GM18526 (cell line): ENCODE measurements around the gene DEAF1.

Source experiments
- POLR2A ChIP-seq: IDR thresholded peaks from 3 replicates; pipeline ENCODE4 v1.6.1; 2011; ENCODE audit not compliant: insufficient read length; ENCODE audit errors: extremely low read depth

The DEAF1 gene

DNA sequence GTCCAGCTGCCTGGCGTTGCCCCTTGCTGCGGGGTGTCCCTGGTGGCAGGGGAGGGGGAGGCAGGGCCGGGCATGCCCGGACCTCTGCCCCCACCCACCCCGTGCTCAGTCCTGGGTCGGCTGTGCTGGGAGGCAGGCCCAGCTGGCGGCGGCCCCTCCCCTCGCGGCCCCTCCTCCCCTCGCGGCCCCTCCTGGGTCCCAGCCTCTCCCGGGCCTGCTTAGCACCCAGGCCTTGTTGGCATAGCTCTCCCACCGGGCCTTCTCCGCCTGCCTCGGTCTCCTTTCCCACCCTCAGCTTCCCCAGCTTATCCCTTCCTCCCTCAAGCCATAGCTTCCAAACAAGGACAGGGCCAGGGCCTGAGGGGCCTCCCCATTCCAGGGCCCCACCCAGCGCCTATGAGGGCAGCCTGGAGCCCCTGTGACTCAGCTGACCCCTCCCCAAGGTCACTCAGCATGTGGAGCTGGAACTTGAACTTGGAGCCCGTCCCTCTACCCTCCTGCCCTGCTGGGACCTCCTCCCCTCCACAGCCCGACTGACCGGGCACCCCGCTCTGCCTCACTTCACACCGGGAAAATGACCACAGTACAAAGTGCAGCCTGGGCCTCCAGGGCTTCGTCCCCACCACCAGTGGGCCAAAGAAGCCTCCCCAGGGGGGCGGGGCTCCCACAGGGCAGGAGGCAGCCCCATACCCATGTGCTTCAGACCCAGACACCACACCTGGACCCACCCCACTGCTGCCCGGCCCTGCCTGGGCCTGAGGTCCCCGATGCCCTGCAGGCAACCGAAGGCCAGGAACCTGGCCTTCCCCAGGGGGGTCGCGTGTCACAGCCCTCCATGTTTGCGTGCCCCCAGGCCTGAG lies 12.2 kb upstream of the DEAF1 start:
- no peak for TF ChIP-seq POLR2A

DNA sequence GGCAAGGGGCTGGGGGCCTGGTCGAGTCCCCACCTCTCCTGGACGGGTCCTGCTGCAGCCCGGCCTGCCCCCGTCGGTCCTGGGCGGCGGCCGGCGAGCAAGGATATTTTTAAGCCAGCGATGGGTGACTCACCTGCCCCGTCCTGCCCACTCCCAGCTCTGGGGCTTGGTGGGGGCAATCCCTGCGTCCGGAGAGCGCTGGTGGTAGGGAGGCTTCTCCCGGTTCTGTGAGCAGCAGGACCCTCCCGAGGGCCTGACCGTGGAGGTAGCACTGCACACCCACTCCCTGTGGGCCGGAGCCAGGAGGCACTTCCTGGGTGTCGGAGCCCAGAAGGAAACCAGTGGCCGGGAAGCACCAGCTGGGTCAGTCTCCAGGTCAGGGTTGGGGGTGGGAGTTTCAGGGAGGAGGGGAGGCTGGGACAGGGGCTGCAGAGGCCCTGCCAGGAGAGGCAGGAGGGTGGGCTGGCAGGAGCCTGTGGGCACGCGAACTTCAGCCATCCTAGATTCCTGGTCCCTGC lies 11.5 kb upstream of the DEAF1 start:
- no peak for TF ChIP-seq POLR2A

GRCh38 chr11:705646-706438 lies 10.8 kb upstream of the DEAF1 start, which contains the start of gene EPS8L2:
Gene EPS8L2, plus strand, starts transcription at chr11:706231. Its CDS starts 3,177 bp downstream, at chr11:709408.
- TF ChIP-seq POLR2A: no peak

DNA sequence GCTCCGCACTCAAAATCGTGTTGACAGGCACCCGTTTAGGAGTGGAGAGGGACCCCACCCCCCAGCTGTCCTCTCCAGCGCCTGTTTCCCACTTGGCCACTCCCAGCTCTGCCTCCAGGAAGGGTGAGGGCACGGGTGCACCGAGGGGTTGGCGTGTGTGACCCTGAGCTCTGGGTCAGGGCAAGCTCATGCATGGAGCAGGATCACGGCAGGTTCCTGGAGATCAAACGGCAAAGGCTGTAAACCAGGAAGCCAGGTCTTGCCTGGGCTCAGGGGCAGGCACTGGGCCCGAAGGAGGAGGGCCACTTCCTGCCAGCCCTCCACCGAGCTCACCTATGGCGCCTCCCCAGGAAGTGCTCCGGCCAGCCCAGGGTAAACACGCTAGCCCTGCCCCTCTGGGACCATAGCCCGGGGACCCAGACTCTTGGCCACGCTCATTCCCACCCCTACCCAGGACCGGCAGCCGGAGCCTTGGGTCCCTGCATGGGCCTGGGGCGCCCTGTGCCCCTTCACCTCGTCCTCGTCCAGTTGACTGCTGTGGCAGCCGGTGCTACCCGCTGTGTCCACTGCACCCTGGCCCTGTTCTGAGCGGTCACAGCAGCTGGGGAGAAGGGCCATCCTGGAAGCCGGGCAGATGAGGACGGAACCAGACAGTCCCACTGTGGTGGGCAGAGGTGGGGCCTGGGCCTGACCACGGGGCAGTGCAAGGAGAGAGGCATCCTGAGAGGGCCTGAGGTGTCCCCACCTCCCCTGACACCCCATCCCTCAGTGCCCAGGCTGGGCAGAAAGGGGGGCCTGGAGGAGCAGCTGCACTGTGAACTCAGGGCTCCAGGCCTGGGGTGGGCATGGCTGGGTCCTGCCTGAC lies 10.0 kb upstream of the DEAF1 start:
- no peak for TF ChIP-seq POLR2A

GRCh38 chr11:704228-704674 lies 9.2 kb upstream of the DEAF1 start:
- no peak for TF ChIP-seq POLR2A

DNA sequence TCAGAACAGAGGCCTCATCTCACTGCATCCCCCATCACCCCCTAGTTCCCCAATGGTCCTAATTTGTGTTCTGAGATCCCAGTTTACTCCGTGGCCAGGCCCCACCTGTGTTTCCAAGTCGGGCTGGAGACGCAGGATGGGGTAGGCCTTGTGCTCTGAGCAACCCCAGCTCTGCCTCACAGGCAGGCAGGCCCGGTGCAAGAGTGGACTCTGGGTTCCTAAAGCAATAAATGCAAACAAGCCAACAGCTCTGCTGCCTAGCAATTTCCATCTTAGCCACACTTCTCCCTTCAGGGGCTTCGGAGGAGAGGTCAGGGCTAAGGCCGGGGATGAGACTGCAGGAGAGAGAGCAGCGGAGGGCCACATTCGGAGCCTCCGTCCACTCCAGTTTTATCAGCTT lies 8.5 kb upstream of the DEAF1 start:
- no peak for TF ChIP-seq POLR2A

- no peak for TF ChIP-seq POLR2A
These were observed 7.7 kb upstream of the DEAF1 start for GRCh38 chr11:702462-703461.

- no peak for TF ChIP-seq POLR2A
These were observed 6.9 kb upstream of the DEAF1 start for GRCh38 chr11:701741-702461.

DNA sequence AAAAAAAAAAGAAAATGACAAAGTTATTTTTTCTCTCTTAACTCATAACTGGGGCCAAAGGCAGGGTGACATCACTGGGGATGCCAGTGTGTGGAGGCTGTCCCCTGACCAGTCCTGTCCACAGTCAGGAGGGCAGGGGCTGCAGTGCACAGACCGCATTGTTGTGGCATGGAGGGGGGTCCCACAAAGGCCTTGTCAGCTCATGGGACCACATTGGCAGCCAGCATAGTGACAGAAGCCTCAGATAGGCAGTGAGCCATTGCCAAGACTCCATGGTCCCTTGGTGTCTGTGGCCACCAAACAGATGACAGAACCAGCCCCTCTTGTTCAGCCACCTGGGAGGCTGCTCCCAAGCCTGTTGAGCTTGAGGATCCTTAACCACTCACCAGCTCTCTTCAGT lies 4.7 kb upstream of the DEAF1 start:
- TF ChIP-seq POLR2A: no peak

GRCh38 chr11:699116-699508 lies 4.1 kb upstream of the DEAF1 start:
- TF ChIP-seq POLR2A: no peak

DNA sequence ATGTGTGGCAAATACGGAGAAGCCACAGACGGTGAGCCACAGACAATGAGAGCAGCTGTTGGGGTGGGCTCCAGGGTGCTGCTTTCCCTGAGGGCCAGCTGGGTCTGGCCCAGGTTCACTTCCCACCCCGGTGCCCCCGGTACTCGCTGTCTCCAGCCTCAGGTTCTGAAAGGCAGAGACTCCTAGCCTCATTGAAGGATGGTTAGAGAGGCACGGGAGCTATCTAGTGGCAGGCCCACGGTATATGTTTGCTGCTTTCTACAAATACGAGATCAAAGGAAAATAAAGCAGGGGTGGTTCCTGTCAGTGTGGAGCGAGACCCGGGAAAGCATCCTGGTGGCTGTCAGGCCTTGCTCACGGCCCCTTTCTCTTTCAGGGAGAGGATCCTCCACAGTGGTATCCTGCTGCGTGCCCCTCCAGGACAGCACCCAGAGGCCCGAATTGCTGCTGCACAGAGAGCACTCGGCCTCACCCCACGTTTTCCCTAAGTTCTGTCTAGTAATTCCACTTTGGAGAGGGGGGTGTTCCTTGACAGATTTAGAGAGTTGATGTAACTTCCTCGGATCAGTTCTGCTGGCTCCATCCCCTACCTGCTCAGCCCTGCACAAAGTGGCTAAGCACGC lies 3.6 kb upstream of the DEAF1 start:
- no peak for TF ChIP-seq POLR2A

DNA sequence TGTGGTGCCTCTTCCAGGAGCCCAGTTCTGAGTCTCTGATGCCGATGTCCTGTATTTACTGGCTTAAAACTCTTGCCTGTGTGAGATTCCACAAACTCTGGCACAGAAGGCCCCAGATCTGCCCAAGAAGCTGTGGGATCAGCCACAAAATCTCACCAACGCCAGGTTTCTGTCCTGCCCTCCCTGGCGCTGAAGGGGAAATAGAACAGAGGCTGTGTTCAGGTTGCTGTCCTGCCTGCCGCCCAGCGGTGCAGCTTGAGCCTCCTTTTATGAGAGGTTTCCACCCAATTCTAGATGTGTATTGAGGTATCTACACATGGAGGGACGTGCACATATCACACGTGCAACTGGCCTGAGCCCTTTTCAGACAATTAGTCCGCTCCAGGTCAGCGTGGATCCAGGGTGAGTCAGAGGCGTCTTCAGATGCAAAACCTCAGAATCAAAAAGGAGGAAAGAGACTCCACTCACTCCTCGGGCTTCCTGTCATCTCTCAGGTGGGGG lies 2.8 kb upstream of the DEAF1 start:
- TF ChIP-seq POLR2A: no peak

DNA sequence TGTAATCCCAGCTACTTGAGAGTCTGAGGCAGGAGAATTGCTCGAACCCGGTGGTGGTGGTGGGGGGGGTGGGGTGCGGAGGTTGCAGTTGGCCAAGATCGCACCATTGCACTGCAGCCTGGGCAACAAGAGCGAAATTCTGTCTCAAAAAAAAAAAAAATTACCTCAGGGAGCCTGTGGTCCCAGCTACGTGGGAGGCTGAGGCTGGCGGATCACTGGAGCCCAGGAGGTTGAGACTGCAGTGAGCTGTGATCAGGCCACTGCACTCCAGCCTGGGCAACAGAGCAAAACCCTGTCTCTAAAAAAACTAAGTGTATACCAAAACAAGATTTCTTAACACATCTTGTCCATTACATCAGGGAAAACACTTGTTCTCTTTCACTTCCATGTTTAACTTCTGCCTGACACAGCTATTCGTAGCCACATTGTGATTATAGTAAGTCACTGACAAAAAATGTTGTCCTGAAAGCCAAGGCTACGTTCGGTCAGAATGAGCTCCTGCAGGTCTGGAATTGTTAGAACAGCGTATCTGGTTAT lies 2.0 kb upstream of the DEAF1 start:
- no peak for TF ChIP-seq POLR2A
